ENCODE measurements around the gene GALK1. TPM values are rescaled to one million over a fixed set of nuclear protein-coding genes. Genes with fewer than 3 reads are reported as not detected.
"Not testable (repeated sequence)": the region's sequence is repeated elsewhere in the genome, so short reads cannot be mapped to it uniquely, and the experiment has no call there.

GALK1 gene
- 43.4 and 47.2 TPM in 2 replicates for total RNA-seq (2014; rRNA removed; shearing (Covaris generic))

DNA sequence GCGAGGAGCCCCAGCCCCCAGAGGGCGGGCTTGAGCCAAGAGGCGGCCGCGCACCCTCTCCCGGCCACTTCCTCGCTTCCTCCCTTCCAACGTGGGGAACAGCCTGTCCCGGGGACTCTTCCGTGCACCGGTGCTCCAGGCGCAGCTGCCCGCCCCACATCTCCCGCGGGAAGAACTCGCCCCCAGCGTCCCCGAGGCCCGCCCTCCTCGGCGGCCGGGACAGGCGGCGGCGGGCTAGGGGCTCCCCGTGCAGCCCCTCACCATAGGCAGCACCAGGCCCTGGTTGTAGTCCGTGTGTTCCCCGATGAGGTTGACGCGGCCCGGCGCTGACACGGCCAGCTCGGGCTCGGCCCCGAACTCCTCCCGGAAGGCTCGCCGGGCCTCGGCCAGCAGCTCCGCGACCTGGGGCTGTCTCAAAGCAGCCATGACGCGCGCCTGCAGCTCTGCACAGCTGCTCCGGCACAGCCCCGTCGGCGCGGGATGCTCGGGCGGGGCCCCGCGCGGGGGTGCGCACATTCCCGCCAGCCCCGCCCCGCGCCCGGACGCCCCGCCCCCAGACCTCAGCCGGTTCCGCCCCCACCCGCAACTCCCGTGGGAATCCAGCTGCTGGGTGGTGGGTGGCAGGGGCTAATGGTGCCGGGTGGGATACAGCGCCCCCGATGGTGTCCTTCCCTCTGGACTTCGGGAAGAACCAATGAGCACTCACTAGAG, at the start of gene GALK1:
TSS of gene GALK1 (minus strand) at position 482 of the 711 bp plus-strand sequence. CDS start at position 426, 56 bp downstream.
- H3K27me3 ChIP-seq (ENCODE audit: control insufficient read depth, insufficient read depth, low read length), result no peaks in the 10 kb centered on the region
- DNase-seq, result peak; percentile 95
- H3K36me3 ChIP-seq (replicated peaks; ENCODE audit: control insufficient read depth, insufficient read depth, low read length), result no peaks in the 10 kb centered on the region
- H3K4me3 ChIP-seq (ENCODE audit: insufficient read depth, low read depth, low read length), result peak within 1 kb of the TSS; percentile 78

- no peak for DNase-seq
- H3K4me3 ChIP-seq (ENCODE audit: insufficient read depth, low read depth, low read length), result no peak overlapping the region
- H3K36me3 ChIP-seq (replicated peaks; ENCODE audit: control insufficient read depth, insufficient read depth, low read length), result peaks cover 38% of the 10 kb centered on the region
- H3K27me3 ChIP-seq (ENCODE audit: control insufficient read depth, insufficient read depth, low read length), result no peaks in the 10 kb centered on the region
These were observed 49.0 kb upstream of the GALK1 start for GRCh38 chr17:75814021-75814395.

DNA sequence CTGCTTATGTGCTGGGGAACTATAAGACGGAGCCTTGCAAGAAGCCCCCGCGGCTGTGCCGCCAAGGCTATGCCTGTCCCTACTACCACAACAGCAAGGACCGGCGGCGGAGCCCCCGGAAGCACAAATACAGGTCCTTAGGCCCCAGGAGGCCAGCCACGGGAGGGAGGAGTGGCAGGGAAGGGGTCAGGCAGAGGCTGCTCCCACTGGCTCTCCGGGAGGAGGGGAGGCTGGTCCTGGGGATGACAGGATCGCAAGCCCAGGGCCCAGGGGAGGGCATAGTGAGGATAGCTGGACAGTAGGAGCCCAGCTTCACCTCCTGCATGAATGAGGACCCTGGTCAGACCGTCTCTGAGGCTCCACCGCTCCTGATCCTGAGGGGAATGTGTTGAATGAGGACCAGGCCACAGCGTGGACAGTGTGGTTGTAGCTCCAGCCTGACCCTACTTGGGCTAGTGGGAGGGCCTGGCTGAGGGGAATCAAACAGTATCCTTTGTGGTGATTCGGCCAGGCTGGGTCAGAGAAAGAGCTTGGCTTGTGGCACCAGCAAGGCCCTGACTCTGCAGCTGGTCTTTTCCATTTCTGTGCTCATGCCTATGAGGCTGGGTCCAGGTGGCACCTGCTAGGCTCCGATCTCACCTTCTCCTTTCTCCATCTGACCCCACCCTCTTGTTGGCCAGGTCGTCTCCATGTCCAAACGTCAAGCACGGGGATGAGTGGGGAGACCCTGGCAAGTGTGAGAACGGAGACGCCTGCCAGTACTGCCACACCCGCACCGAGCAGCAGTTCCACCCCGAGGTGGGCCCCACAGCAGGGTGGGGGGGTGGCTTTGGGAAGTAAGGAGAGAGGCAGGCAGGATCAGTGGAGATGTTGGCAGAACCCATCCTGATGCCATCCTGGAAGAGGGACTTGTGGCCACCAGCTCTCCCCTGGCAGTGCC, 48.4 kb upstream of the GALK1 start:
- peak; percentile 25 for DNase-seq
- no peaks in the 10 kb centered on the region for H3K27me3 ChIP-seq (ENCODE audit: control insufficient read depth, insufficient read depth, low read length)
- H3K4me3 ChIP-seq (ENCODE audit: insufficient read depth, low read depth, low read length), result no peak overlapping the region
- H3K36me3 ChIP-seq (replicated peaks; ENCODE audit: control insufficient read depth, insufficient read depth, low read length), result peaks cover 31% of the 10 kb centered on the region

- H3K27me3 ChIP-seq (ENCODE audit: control insufficient read depth, insufficient read depth, low read length), result no peaks in the 10 kb centered on the region
- no peak overlapping the region for H3K4me3 ChIP-seq (ENCODE audit: insufficient read depth, low read depth, low read length)
- peak; percentile 24 for DNase-seq
- H3K36me3 ChIP-seq (replicated peaks; ENCODE audit: control insufficient read depth, insufficient read depth, low read length), result peaks cover 28% of the 10 kb centered on the region
These were observed 47.4 kb upstream of the GALK1 start for GRCh38 chr17:75812096-75813013.

DNA sequence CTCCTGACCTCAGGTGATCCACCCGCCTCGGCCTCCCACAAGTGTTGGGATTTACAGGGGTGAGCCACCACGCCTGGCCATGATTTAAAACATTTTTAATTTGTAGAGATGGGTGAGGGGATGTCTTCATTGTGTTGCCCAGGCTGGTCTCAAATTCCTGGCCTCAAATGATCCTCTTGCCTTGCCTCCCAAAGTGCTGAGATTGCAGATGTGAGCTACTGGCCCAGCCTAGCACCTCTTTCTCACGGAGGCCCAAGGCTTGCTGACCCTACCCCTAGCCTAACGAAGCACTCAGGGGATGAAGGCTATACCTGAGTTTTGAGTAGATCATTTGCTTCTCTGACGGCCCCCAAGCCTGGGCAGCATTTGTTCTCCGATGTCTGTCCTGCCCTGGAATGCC, 46.2 kb upstream of the GALK1 start:
- H3K27me3 ChIP-seq (ENCODE audit: control insufficient read depth, insufficient read depth, low read length), result no peaks in the 10 kb centered on the region
- no peak overlapping the region for H3K4me3 ChIP-seq (ENCODE audit: insufficient read depth, low read depth, low read length)
- no peak for DNase-seq
- peaks cover 25% of the 10 kb centered on the region for H3K36me3 ChIP-seq (replicated peaks; ENCODE audit: control insufficient read depth, insufficient read depth, low read length)

DNA sequence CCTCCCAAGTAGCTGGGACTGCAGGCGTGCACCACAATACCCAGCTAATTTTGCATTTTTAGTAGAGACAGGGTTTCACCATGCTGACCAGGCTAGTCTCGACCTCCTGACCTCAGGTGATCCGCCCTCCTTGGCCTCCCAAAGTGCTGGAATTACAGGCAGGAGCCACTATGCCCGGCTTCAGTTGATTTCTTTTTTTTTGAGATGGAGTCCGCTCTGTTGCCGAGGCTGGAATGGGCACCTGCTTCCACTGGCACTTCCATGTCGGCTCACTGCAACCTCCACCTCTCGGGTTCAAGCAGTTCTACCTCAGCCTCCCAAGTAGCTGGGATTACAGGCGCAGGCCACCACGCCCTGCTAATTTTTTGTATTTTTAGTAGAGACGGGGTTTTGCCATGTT, 45.8 kb upstream of the GALK1 start:
- peaks cover 23% of the 10 kb centered on the region for H3K36me3 ChIP-seq (replicated peaks; ENCODE audit: control insufficient read depth, insufficient read depth, low read length)
- H3K4me3 ChIP-seq (ENCODE audit: insufficient read depth, low read depth, low read length); H3K27me3 ChIP-seq (ENCODE audit: control insufficient read depth, insufficient read depth, low read length); DNase-seq: not testable (repeated sequence)

DNA sequence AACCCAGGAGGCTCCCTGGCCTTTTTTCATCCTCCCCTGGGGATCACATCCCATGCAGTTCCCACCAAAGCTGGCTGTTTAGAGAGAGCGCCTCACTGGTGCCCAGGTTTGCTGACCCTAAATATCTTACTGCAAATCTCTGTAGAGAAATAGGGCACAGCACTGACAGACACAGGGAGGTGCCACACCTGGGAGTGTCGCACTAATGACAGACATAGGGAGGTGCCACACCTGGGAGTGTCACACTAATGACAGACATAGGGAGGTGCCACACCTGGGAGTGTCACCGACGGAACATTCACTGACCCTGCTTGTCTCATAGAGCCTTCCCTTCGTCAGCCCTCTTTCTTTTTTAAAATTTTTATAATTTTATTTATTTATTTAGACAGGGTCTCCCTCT, 45.2 kb upstream of the GALK1 start:
- H3K4me3 ChIP-seq (ENCODE audit: insufficient read depth, low read depth, low read length), result no peak overlapping the region
- no peak for DNase-seq
- H3K36me3 ChIP-seq (replicated peaks; ENCODE audit: control insufficient read depth, insufficient read depth, low read length), result peaks cover 22% of the 10 kb centered on the region
- no peaks in the 10 kb centered on the region for H3K27me3 ChIP-seq (ENCODE audit: control insufficient read depth, insufficient read depth, low read length)

- H3K27me3 ChIP-seq (ENCODE audit: control insufficient read depth, insufficient read depth, low read length), result no peaks in the 10 kb centered on the region
- H3K4me3 ChIP-seq (ENCODE audit: insufficient read depth, low read depth, low read length), result no peak overlapping the region
- DNase-seq, result no peak
- peaks cover 20% of the 10 kb centered on the region for H3K36me3 ChIP-seq (replicated peaks; ENCODE audit: control insufficient read depth, insufficient read depth, low read length)
These were observed 44.7 kb upstream of the GALK1 start for GRCh38 chr17:75809631-75810111.

DNA sequence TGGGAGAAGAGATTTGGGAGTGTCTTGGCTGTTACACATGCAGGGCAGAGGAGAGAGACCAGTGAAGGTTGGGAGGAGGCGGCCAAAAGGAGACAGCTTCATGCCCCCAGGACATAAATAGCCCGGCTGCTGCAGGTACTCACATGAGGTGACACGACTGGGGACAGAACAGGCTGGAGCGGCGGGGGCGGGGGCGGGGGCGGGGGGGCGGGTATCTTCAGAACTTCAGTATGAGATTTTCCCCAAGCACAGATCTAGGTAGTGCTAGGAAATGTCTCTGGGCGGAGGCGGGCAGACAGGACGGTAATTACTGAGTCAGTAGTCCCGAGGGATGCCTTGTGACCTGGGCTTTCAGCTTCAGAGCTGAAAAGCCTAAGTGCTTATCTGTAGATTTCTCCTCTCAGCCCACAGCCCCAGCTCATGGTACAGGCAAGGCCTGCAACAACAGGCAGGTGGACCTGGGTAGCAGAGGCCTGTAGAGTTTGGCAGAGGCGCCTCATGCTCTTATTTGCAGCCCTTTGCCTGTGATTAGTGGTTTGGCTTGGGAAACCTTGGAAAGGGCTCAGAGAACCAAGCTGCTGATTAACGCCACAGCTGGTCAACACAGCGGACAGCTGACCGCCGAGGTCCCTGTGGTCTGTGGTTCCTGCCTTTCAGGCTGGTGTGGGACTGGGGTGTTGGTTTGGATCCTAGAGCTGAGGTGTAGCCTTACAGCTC, 44.1 kb upstream of the GALK1 start:
- Histone ChIP-seq H3K27me3 (ENCODE audit: control insufficient read depth, insufficient read depth, low read length) (no peaks in the 10 kb centered on the region), H3K4me3 (ENCODE audit: insufficient read depth, low read depth, low read length) (no peak overlapping the region), H3K36me3 (replicated peaks; ENCODE audit: control insufficient read depth, insufficient read depth, low read length) (peaks cover 19% of the 10 kb centered on the region)
- peak; percentile 30 for DNase-seq

DNA sequence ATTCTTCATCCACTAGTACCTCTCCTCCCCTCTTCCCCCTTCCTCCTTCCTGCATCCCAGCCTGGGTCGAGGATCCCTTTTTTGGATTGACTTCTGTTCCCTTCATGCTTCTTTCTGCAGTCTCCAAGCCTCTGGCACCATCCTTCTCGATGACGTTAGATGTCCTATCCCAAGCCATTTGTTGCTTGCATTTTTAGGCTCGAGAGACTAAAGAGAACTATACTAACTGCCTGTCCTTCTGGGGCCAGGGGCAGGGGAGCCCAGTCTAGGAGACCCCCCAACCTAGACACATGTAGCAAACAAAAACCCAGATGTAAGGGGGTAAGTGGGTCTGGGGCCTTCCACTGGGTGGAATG, 43.5 kb upstream of the GALK1 start:
- no peak overlapping the region for H3K4me3 ChIP-seq (ENCODE audit: insufficient read depth, low read depth, low read length)
- no peak for DNase-seq
- H3K27me3 ChIP-seq (ENCODE audit: control insufficient read depth, insufficient read depth, low read length), result no peaks in the 10 kb centered on the region
- H3K36me3 ChIP-seq (replicated peaks; ENCODE audit: control insufficient read depth, insufficient read depth, low read length), result peaks cover 17% of the 10 kb centered on the region

DNA sequence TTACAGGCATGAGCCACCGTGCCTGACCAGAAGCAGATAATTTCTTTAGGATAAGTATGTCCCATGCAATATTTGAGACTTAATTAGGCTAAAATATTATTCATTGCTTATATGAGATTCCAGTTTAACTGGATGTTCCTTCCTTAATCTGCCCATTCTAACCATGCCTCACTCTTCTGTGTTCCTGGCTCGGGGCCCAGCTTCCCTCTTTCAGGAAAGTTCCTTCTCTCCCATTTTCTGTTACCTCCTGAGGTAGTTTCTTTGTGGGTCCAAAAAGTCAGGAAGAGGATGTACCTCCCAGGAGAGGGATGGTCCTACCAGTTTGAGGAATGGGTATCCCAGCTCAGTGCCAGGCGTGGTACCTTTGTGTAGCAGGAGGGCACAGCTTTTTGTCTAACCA, 42.9 kb upstream of the GALK1 start:
- H3K4me3 ChIP-seq (ENCODE audit: insufficient read depth, low read depth, low read length), result no peak overlapping the region
- no peak for DNase-seq
- H3K27me3 ChIP-seq (ENCODE audit: control insufficient read depth, insufficient read depth, low read length), result no peaks in the 10 kb centered on the region
- H3K36me3 ChIP-seq (replicated peaks; ENCODE audit: control insufficient read depth, insufficient read depth, low read length), result peaks cover 14% of the 10 kb centered on the region

DNA sequence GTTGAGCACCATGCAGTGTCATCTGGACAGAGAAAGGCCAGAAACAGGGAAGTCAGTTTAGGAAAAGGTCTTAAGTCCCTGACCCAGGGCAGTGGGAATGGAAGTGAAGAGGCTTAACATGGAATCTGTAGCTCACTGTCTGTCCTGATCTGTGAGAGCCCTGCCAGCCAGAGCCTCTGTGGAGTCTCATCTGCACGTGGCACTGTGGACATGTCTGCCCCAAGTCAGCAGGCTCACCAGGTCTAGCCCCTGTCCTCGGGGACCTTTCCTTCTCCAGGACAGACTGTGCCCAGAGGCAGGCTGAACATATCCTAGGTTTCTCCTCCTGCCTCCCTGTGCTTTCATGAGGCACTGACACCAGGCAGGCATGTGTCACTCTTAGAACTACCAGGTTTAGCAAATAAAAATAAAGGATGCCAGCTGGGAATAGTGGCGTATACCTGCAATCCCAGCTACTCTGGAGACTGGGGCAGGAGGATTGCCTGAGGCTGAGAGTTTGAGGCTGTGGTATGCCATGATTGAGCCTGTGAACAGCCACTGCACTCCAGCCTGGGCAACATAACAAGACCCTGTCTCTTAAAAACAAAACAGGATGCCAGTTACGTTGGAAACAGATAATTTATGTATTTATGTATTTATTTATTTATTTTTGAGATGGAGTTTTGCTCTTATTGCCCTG, 42.0 kb upstream of the GALK1 start:
- Histone ChIP-seq H3K27me3 (ENCODE audit: control insufficient read depth, insufficient read depth, low read length) (no peaks in the 10 kb centered on the region), H3K36me3 (replicated peaks; ENCODE audit: control insufficient read depth, insufficient read depth, low read length) (peaks cover 5% of the 10 kb centered on the region), H3K4me3 (ENCODE audit: insufficient read depth, low read depth, low read length) (no peak overlapping the region)
- DNase-seq, result no peak

DNA sequence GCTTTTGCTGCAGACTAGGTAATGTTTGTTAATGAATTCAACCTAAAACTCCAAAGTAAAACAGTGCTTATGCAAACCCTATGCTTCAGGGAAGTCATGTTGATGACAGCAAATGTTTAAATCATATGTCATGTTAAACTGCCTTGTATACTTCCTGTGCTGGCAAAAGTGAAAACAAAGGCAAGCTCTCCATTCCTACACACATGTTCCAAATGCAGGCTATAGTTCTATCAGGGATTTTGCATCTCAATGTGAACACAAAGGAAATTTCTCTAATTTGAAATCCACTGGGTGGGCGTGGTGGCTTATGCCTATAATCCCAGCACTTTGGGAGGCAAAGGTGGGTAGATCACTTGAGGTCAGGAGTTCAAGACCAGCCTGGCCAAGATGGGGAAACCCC, 38.9 kb upstream of the GALK1 start:
- peaks cover 2% of the 10 kb centered on the region for H3K36me3 ChIP-seq (replicated peaks; ENCODE audit: control insufficient read depth, insufficient read depth, low read length)
- no peaks in the 10 kb centered on the region for H3K27me3 ChIP-seq (ENCODE audit: control insufficient read depth, insufficient read depth, low read length)
- no peak for DNase-seq
- H3K4me3 ChIP-seq (ENCODE audit: insufficient read depth, low read depth, low read length), result no peak overlapping the region

All from H7 (cell line).